Measurements from ENCODE around the gene FTL.

Gene FTL

DNA sequence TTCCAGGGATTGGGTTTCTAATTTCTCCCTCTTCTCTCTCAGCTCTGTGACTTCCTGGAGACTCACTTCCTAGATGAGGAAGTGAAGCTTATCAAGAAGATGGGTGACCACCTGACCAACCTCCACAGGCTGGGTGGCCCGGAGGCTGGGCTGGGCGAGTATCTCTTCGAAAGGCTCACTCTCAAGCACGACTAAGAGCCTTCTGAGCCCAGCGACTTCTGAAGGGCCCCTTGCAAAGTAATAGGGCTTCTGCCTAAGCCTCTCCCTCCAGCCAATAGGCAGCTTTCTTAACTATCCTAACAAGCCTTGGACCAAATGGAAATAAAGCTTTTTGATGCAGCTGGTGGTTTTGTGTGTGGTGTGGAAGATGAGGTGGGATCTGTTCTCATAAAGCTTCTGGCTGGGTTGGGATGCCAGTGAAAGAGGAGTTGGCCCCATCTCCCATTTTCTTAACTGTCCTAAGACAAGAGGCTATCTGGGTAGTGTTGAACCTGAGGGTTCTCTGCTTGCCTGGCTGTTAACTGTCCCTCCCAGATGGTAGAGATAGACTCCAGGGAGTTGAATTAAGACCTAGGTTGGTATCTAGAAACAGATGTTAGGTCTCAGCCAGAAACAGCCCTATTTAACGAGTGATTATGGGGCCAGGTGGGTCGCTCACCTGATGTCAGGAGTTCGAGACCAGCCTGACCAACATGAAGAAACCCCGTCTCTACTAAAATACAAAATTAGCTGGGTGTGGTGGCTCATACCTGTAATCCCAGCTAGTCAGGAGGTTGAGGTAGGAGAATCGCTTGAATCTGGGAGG, 1.6 kb downstream of the FTL start:
- DNase-seq (ENCODE audit: low read depth): no peak

DNA sequence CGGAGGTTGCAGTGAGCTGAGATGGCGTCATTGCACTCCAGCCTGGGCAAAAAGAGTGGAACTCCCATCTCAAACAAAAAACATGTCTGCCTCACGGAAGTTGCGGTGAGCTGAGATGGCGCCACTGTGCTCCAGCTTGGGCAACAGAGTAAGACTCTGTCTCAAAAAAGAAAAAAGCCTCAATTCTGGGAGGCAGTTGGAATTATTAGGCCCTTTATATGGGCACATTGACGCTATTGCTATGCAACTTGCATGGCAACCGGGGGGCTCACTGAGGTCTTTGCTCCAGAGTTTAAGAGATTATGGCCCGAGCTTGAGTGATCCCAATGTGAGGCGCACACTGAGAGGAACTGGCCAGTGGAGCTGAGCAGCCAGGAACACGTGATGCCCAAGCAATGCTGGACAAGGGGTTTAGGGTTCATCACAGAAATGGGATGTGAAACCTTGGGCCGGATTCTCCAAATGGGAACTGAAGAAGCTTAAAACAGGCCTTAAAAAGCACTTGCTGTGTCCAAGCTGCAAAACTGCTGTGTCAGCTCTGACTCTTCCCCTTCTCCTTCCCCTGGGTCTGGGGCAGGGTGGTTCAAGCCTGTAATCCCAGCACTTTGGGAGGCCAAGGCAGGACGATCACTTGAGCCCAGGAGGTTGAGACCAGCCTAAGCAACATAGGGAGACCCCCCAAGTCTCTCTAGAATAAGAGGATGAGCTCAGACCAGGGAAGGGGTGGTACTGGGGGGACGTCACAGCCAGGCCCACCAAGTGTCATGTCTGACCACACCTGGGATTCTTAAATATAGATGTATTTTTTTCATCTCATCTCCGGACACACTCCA, 2.5 kb downstream of the FTL start:
- DNase-seq (ENCODE audit: low read depth): peak; percentile 78

DNA sequence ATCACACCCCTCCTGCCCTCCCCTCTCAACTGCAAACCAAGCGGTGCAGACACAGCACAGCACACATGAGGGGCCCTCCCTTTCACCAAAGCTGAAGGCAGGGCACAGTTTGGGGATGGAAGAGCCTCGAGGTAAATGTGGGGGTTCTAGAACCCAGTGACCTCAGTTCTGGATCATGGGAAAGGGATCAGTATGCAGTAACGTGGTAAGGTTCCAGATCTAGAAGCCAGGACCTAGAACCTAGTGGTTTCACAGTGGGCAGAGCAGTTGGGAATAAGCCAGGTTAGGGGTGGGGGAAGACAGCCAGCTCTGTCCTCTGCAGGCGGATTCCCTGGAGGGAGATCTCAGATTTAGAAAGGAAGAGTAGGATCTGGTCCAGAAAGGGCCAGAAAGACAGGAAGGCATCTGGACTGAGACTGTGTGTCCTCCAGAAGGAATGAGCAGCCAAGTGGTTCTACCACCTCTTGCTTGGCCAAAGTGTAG, 3.1 kb downstream of the FTL start:
- DNase-seq (ENCODE audit: low read depth): peak; percentile 67

DNA sequence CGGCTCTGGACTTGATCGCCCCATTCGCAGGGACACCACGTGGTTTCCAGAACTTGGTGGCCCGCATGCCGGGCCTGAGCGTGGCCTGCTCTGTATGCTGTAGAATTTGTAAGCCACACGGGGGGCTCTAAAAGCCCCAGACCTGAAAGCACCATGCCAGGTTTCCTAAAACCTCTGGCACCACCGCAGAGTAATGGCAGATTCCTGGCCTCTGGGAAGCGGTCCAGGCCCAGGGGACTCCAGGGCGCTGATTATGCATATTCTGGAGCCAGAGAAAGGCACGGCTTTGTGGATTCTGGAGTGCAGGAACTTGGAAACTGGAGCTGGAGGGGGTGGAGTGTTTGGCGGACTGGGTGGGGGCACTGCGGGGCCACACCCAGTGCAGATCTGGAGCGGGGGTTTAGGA, 3.7 kb downstream of the FTL start:
- DNase-seq (ENCODE audit: low read depth): no peak

DNA sequence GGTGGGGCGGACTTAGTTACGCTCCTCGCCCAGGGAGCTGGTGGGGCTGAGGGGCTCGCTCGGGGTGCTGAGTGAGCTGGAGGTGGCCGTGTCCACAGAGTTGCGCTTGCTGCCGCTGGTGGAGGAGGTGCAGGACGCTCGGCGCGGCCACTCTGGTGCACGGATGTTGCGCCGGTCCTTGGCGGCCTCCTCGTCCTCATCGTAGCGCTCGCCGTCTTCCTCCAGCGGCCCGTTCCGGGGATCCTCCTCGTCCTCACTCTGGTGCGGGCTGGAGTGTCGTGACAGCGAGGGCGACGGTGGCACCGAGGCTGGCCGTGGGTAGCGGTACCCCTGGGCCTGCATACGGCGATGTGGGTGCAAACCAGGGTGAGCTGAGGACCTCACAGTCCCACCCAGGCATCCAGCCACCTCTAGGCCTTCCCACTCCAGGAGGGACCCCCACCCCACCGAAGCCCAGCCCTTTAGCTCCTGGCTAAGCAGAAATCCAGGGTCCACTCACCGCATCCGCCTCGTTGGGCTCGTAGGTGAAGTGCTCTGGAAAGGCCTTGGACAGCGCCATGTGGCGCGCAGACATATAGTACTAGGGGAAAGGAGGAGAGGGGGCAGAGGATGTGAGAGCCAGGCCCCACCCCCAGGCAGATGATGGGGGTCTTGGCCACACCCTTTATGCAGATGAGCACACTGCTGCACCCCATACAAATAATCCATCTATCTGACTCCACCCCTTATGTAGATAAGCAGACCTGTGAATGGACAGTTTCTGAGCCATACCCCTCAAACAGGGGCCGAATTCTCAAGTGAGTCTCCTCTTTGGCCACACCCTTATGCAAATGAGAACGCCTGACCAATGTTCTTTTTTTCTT, 4.4 kb downstream of the FTL start:
- DNase-seq (ENCODE audit: low read depth): peak; percentile 53

DNA sequence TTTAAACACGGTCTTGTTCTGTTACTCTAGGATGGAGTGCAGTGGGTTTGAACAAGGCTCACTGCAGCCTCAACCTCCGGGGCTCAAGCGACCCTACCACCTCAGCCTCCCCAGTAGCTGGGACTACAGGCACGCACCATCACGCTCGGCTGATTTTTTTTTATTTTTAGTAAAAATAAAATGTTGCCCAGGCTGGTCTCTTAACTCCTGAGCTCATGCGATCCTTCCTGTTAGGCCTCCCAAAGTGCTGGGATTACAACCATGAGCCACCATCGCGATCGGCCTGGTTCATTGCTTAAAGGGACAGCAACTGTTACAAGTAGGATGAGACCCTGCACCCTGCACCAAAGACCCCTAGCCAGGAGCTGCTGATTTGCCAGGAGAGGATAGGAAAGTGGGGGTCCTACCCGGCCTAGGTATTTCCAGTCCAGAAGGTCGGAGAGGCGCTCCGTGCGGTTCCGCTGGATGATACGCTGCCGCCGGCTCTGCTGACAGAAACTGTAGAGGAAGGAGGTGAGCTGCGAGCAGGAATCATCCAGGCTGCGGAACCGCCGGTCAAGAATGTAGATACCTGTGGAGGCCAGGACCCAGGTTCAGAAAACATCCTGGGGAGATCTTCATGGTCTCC, 5.1 kb downstream of the FTL start:
- DNase-seq (ENCODE audit: low read depth): no peak

DNA sequence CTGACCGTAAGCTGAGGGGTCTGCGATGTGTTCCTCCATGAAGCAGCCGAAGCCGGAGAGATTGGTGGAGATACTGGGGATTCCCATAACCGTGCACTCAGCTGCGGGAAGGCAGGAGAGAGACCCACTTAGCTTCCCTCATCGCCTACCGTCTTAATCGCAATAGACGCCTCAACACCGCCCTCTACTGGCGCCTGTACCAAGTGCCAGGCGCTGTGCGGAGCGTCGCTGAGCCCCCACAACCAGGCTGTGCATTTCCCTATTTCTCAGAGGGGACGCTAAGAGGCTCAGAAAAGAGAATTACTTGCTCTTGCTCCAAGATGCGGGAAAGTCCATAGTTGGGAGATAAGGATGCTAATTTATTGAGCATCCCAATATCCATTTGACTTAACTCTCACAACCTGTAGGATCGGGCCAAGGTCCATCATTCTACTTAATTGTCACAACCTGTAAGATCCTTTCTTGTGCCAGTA, 5.8 kb downstream of the FTL start:
- peak; percentile 69 for DNase-seq (ENCODE audit: low read depth)

DNA sequence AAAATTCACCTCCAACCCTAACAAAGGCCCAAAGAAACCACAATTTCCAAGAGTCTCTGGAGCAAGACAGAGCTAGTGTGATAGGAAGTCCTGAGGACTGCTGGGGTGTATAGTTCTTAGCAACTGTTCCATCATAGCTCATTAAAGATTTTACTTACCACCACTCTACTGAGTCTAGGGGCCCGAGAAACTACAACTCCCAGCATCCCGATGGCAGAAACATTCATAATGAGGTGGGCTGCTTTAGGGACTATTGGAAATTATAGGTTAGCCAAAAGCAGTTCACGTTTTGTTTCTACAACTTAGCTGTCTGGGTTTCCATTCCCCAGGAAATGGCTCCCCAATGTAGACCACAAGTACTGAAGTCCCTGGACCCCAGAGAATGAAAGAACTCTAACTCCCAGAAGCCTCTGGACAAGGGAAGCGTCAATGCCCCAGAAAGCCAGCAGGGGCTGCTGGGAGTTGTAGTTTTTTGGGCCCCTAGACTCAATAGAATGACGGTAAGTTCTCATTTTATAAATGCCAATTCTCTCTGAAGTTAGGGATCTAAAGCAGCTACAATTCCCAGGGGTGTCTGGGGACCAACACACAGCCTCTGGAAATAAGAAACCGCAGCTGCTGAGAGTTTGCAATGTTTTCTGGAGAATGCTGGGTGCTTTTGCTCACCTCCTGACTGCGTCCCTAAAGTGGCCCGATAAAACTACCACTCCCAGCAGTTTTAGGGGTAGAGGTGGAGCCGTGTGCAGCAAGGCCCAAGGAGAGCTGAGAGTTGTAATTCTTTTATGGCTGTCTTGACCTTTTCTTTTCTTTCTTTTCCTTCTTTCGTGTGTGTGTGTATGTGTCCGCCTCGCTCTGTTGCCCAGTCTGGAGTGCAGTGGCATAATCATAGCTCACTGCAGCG, 11.1 kb downstream of the FTL start:
- no peak for DNase-seq (ENCODE audit: low read depth)

DNA sequence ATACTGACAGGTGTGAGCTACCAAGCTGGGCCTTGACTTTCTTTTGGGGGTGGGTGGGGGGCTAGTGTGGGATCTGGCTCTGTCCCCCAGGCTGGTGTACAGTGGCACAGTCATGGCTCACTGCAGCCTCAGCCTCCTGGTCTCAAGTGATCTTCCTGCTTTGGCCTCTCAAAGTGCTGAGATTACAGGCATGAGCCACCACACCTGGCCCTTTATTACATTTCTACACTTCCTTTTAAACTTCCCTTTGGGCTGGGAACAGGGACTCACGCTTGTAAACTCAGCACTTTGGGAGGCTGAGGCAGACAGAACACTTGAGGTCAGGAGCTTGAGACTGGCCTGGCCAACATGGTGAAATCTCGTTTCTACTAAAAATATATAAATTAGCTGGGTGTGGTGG, 12.0 kb downstream of the FTL start:
- DNase-seq (ENCODE audit: low read depth): no peak

DNA sequence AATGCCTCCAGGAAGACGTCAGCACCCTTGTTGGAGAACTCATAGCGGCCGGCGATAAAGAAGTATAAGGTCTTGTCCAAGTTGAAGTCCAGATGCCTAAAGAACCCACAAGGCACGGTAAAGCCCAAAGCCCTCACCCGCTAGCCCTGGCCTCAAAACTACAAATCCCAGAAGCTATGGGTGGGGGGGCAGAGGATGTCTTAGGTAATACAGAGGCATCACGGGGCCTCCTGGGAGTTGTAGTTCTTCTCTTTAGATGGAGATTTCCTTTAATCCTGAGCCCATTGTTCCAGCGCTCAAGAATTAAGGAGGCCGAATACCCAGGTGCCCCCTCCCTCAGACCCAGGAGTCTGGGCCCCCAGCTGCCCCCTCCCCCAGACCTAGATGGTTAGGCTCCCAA, 17.2 kb downstream of the FTL start:
- DNase-seq (ENCODE audit: low read depth): no peak

DNA sequence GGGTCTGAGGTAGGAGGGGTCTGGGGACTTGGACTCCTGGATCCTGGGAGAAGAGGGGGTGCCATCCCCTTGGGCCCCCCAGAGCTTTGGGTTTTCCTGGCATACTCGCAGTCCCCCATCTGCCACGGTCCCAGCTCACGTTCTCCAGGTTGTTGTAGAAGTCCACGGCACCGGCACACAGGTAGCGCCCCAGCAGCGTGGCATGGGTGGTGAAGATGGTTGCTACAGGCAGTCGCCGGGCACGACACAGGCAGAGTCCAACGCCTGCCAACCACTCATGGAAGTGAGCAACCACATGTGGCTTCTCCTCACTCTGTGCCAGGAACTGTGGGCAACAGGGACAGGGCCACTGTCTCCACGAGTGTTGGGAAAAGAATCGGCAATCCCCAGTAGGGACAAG, 20.6 kb downstream of the FTL start:
- DNase-seq (ENCODE audit: low read depth): no peak

DNA sequence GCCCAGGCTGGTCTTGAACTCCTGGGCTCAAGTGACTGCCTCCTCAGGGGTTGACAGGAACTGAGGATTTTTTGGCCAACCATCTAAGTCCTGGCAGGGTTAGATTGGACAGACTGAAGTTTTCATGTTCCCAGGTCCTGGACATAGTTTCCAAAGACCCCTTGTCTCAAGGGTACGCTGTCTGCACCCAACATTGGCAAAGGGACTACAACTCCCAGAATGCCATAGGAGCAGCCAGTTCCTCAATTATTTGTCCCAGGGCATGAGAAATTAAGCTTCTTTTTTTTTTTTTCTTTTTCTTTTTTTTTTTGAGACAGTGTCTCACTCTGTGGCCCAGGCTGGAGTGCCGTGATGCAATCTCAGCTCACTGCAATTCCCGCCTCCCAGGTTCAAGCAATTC, 21.1 kb downstream of the FTL start:
- no peak for DNase-seq (ENCODE audit: low read depth)

DNA sequence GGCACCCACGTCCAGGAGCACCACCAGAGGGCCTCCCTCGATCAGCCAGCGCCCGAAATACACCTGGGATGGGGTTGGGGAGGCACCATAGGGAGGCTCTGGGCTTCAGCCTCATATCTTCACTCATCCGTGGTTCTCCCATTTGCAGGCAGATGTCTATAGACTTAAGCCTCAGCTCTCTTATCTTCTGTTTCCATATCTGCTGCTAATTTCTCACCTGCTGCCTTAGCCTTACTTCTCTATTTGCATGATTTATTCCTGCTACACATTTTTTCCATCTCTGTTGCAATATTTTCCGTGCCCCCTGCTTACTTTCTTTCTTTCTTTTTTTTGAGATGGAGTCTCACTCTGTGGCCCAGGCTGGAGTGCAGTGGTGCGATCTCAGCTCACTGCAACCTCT, 22.2 kb downstream of the FTL start:
- DNase-seq (ENCODE audit: low read depth): no peak

DNA sequence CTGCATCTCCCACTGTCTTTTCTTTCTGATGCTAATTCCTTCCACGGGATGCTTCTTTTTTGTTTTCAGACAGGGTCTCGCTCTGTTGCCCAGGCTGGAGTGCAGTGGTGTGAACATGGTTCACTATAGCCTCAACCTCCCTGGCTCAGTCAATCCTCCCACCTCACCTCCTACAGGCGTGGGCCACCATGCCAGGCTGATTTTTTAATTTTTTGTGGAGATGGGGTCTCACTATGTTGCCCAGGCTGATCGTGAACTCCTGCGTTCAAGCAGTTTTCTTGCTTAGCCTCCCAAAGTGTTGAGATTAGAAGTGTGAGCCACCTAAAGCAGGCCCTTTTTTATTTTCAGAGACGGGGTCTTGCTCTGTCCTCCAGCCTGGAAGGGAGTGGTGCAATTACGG, 23.2 kb downstream of the FTL start:
- no peak for DNase-seq (ENCODE audit: low read depth)

DNA sequence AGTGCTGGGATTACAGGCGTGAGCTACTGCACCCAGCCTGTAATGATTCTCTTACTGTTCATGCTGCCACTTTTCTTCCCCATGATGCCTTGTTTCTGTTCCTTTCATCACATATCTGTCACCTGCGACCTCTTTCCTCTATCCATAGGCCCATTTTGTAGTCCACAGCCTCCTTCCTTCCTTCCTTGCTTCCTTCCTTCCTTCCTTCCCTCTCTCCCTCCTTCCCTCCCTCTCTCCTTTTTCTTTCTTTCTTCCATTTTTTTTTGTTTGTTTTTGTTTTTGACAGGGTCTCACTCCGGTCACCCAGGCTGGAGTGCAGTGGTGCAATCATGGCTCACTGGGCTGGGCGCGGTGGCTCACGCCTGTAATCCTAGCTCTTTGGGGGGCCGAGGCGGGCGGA, 23.8 kb downstream of the FTL start:
- DNase-seq (ENCODE audit: low read depth): no peak

DNA sequence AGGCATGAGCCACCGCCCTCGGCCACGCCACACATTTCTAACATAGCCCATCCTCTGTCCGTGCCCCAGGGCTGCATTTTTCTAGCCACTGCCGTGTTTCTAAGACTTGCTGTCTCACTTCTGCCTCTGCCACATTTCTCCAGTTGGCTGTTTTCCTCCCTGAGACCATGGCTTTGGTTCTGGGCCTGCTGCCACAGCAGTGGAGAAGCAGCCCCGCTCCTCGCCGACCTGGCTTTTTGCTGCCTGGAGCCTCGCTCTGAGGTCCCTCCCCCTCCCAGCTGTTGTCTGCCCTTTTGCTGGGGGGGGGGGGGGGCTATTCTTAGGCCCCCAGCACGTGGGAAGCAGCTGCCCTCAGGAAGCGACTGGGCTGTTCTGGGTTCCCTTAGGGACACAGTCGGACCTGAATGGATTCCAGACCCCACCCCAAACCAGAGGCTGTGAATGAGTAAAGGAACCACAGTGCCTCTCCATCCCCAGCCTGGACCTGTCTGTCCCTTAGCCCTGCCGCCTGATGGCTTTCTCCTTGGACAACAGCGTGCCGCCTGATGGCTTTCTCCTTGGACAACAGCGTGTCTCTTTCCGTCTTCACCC, 24.7 kb downstream of the FTL start:
- DNase-seq (ENCODE audit: low read depth): no peak

DNA sequence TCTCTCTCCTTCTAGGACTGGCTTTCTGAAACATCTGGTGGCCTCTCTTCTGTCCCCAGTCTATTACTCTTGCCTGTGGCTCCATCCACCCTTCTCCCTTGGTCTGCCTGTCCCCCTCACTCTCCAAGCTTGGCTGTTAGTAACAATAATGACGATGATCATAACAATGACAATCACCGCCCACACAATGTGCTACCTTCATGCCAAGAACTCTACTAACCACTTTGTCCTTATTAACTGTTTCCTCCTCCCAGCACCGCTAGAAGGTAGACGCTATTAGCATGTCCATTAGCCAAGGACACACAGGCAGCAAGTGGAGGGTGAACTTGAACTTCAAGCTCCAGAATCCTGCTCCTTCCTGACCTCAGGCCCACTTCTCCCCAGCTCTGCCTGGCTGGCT, 25.3 kb downstream of the FTL start:
- no peak for DNase-seq (ENCODE audit: low read depth)

DNA sequence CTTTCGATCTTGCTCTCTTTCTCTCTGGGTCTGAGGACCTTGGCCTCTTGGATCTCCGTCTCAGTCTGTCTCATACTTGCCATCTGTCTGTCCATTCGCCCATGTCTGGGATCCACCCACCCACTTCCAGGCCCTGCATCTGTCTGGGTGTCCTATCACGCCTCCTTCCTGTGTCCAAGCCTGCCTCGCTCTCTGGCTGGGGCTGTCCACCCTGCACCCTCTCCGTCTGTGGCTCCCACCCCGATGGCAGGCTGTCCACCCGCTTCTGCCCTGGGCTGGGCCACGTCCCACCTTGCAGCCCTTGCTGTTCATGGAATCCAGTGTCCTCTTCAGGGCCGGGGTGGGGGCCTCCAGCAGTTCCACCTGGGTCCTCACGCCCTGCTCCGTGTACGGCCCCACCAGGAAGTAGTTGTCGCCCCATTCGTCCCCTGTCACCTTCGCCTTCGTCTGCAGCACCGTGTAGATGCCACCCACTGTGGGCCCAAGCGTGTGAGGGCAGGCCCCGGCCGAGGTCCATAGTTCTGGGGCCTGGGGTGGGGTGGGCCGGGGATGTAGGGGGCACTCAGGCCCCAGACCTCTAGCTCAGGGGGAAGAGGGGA, 26.0 kb downstream of the FTL start:
- no peak for DNase-seq (ENCODE audit: low read depth)

DNA sequence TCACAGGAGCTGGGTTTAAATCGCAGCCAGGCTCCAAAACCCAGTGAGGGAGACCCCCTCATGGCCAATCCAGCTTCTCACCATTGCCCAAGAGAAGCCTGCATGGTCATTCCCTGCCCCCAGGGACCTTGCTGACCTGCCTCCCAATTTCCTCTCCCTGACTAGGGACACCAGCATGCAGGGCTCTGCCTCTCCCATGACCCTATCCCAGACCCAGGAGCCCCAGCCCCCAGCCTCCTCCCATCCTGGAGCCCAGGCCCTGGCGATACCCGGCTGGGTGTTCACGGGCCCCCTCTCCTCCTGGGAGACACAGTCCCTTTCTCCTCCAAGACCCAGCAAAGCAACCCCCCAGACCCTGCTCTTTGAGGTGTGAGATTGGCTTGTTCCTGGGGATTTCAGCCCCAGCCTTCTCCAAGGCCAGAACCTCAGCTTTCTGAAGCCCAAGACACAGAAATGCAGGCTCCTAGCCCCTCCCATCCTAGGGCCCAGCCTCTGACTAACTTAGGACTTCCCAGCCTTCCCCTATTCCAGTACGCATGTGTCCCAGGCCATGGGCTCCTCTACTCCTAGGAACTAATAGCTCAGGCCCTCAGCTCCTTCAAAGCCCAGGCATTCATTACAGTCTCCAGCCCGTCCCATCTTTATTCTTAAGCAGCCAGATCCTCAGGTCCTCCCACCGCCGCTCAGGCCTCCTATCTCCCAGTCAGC, 26.9 kb downstream of the FTL start:
- peak; percentile 82 for DNase-seq (ENCODE audit: low read depth)
